Neural cell (in vitro differentiated cells): ENCODE measurements around the gene PXK. TPM values are rescaled to one million over a fixed set of nuclear protein-coding genes. Genes with fewer than 3 reads are reported as not detected.

Experiments
- H2AFZ ChIP-seq: fragments of 200-600, 300-800 bp; sonication (generic), shearing (Covaris generic); 2 replicates; pipeline ENCODE4 v1.6.0; 2014; ENCODE audit warnings: low read depth, mild to moderate bottlenecking, antibody characterized with exemption, low read length, moderate library complexity
- H3F3A ChIP-seq: fragments of 200-600 bp; shearing (Covaris generic); 2 replicates; pipeline ENCODE4 v1.6.1; 2016; ENCODE audit warnings: mild to moderate bottlenecking, moderate library complexity, mixed read lengths, antibody characterized with exemption, low read length; ENCODE audit not compliant: insufficient read depth, poor library complexity, severe bottlenecking
- H3K27ac ChIP-seq: fragments of 200-600, 300-800 bp; sonication (generic), shearing (Covaris generic); 2 replicates; pipeline ENCODE4 v1.5.1; 2014; ENCODE audit warnings: mild to moderate bottlenecking, low read length, moderate library complexity
- H3K27me3 ChIP-seq: fragments of 300-800, 200-600 bp; sonication (generic), shearing (Covaris generic); 2 replicates; pipeline ENCODE4 v1.6.0; 2014; ENCODE audit warnings: mild to moderate bottlenecking, low read depth, low read length, moderate library complexity; ENCODE audit not compliant: insufficient read depth
- H3K36me3 ChIP-seq: fragments of 300-800, 200-600 bp; sonication (generic), shearing (Covaris generic); 2 replicates; pipeline ENCODE4 v1.5.1; 2014; ENCODE audit warnings: mild to moderate bottlenecking, antibody characterized with exemption, low read length, moderate library complexity; ENCODE audit not compliant: insufficient read depth
- H3K4me2 ChIP-seq: fragments of 300-800, 200-600 bp; sonication (generic), shearing (Covaris generic); 2 replicates; pipeline ENCODE4 v1.6.0; 2014; ENCODE audit warnings: mild to moderate bottlenecking, low read length
- H3K4me3 ChIP-seq: fragments of 300-800, 200-600 bp; sonication (generic), shearing (Covaris generic); 2 replicates; pipeline ENCODE4 v1.5.1; 2014; ENCODE audit warnings: mild to moderate bottlenecking, low read length, moderate library complexity
- H3K79me2 ChIP-seq: fragments of 200-600 bp; shearing (Covaris generic); replicated peaks from 2 replicates; pipeline ENCODE4 v1.6.0; 2014; ENCODE audit warnings: mild to moderate bottlenecking, low read length, moderate library complexity; ENCODE audit not compliant: insufficient read depth
- H3K9ac ChIP-seq: fragments of 300-800, 200-600 bp; sonication (generic), shearing (Covaris generic); 2 replicates; pipeline ENCODE4 v1.6.1; 2016; ENCODE audit warnings: mild to moderate bottlenecking, low read length, mixed read lengths
- H3K9me2 ChIP-seq: fragments of 200-600 bp; shearing (Covaris generic); 2 replicates; pipeline ENCODE4 v1.6.1; 2016; ENCODE audit warnings: mild to moderate bottlenecking, low read length, mixed read lengths; ENCODE audit not compliant: insufficient read depth
- H3K9me3 ChIP-seq: fragments of 200-600, 300-800 bp; sonication (generic), shearing (Covaris generic); 2 replicates; pipeline ENCODE4 v1.6.1; 2016; ENCODE audit warnings: mild to moderate bottlenecking, mixed run types, low read length, moderate library complexity, mixed read lengths
- H4K20me1 ChIP-seq: fragments of 200-600 bp; shearing (Covaris generic); 2 replicates; pipeline ENCODE4 v1.6.1; 2016; ENCODE audit warnings: mild to moderate bottlenecking, mixed run types; ENCODE audit not compliant: insufficient read depth
- CTCF ChIP-seq: fragments of 450-650 bp; IDR thresholded peaks from 2 replicates; pipeline ENCODE4 v1.5.1; 2014; ENCODE audit warnings: antibody characterized with exemption, mild to moderate bottlenecking, moderate library complexity; ENCODE audit not compliant: poor library complexity, severe bottlenecking
- EP300 ChIP-seq: fragments of 450-650 bp; conservative IDR thresholded peaks from 2 replicates; pipeline ENCODE4 v1.6.1; 2014; ENCODE audit warnings: antibody characterized with exemption, mild to moderate bottlenecking, moderate library complexity; ENCODE audit not compliant: poor library complexity, severe bottlenecking
- EZH2 ChIP-seq: fragments of 200-600, 300-800 bp; shearing (Covaris generic), sonication (generic); IDR thresholded peaks from 2 replicates; pipeline ENCODE4 v1.6.1; 2014; ENCODE audit warnings: antibody characterized with exemption, low read length, borderline replicate concordance, mild to moderate bottlenecking; ENCODE audit not compliant: insufficient read depth, poor library complexity, severe bottlenecking
- MXI1 ChIP-seq: fragments of 450-650 bp; conservative IDR thresholded peaks from 2 replicates; pipeline ENCODE4 v1.6.1; 2014; ENCODE audit warnings: antibody characterized with exemption, mild to moderate bottlenecking; ENCODE audit not compliant: poor library complexity, severe bottlenecking
- POLR2AphosphoS5 ChIP-seq: IDR thresholded peaks from 2 replicates; pipeline ENCODE4 v1.6.1; 2012
- RAD21 ChIP-seq: fragments of 450-650 bp; conservative IDR thresholded peaks from 2 replicates; pipeline ENCODE4 v1.6.1; 2014; ENCODE audit warnings: antibody characterized with exemption, mild to moderate bottlenecking, moderate library complexity
- SMC3 ChIP-seq: fragments of 450-650 bp; conservative IDR thresholded peaks from 2 replicates; pipeline ENCODE4 v1.6.1; 2014; ENCODE audit warnings: antibody characterized with exemption, mild to moderate bottlenecking, moderate library complexity; ENCODE audit not compliant: poor library complexity
- TAF1 ChIP-seq: IDR thresholded peaks from 2 replicates; pipeline ENCODE4 v1.6.1; 2012; ENCODE audit warnings: low read depth
- polyA plus RNA-seq: library from polyadenylated mRNA; depleted of rRNA; stranded (reverse); fragments of >200 nt; gene quantifications from 2 replicates; pipeline ENCODE4 v1.2.3, GENCODE V29; 2014
- TF ChIP-seq, protein P1 (sequence below): IDR thresholded peaks from 2 replicates; pipeline ENCODE4 v1.6.1; 2012; ENCODE audit warnings: borderline replicate concordance

PXK gene
- polyA plus RNA-seq, 1 donor from 2014 or later, result 37.7 TPM

DNA sequence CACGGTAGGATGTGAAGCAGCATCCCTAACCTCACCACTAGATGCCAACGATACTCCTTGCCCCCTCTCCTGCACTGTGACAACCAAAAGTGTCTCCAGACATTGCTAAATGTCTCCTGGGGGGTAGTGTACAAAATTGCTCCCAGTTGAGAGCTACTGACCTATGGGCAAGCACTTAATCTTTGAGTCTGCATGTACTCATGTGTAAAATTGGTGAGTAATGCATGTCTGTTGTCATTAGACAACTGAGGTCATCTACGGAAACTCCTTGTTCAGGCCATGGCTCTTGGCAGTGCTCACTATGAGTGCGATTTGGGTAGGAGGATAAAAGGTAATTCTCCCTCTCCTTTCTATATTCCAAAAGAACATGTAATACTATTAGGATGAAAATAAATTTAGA lies 71.7 kb downstream of the PXK start:
- H3K9me2 ChIP-seq, result no peaks in the 10 kb centered on the region
- no peak overlapping the region for H3K4me3 ChIP-seq
- no peak overlapping the region for H3K4me2 ChIP-seq
- no peak overlapping the region for H3K9ac ChIP-seq
- H3F3A ChIP-seq, result no peaks in the 10 kb centered on the region
- TF ChIP-seq RAD21 (no peak), EP300 (no peak), MXI1 (no peak), EZH2 (no peak), POLR2AphosphoS5 (no peak), SMC3 (no peak)
- TF ChIP-seq, protein P1, sequence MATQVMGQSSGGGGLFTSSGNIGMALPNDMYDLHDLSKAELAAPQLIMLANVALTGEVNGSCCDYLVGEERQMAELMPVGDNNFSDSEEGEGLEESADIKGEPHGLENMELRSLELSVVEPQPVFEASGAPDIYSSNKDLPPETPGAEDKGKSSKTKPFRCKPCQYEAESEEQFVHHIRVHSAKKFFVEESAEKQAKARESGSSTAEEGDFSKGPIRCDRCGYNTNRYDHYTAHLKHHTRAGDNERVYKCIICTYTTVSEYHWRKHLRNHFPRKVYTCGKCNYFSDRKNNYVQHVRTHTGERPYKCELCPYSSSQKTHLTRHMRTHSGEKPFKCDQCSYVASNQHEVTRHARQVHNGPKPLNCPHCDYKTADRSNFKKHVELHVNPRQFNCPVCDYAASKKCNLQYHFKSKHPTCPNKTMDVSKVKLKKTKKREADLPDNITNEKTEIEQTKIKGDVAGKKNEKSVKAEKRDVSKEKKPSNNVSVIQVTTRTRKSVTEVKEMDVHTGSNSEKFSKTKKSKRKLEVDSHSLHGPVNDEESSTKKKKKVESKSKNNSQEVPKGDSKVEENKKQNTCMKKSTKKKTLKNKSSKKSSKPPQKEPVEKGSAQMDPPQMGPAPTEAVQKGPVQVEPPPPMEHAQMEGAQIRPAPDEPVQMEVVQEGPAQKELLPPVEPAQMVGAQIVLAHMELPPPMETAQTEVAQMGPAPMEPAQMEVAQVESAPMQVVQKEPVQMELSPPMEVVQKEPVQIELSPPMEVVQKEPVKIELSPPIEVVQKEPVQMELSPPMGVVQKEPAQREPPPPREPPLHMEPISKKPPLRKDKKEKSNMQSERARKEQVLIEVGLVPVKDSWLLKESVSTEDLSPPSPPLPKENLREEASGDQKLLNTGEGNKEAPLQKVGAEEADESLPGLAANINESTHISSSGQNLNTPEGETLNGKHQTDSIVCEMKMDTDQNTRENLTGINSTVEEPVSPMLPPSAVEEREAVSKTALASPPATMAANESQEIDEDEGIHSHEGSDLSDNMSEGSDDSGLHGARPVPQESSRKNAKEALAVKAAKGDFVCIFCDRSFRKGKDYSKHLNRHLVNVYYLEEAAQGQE, result no peak
- no peak overlapping the region for H2AFZ ChIP-seq
- H3K27me3 ChIP-seq, result no peaks in the 10 kb centered on the region
- peaks cover 6% of the 10 kb centered on the region for H3K36me3 ChIP-seq
- no peak overlapping the region for H3K27ac ChIP-seq
- peaks cover 4% of the 10 kb centered on the region for H3K9me3 ChIP-seq
- H4K20me1 ChIP-seq, result no peaks in the 10 kb centered on the region
- H3K79me2 ChIP-seq, result no peaks in the 10 kb centered on the region

- H3K9me2 ChIP-seq, result no peaks in the 10 kb centered on the region
- no peaks in the 10 kb centered on the region for H3K27me3 ChIP-seq
- H3K36me3 ChIP-seq, result peaks cover 7% of the 10 kb centered on the region
- no peaks in the 10 kb centered on the region for H3F3A ChIP-seq
- TF ChIP-seq MXI1 (no peak), TAF1 (no peak), POLR2AphosphoS5 (no peak), EP300 (no peak), SMC3 (no peak), CTCF (no peak), EZH2 (no peak), RAD21 (no peak)
- TF ChIP-seq, protein P1, result no peak
- no peaks in the 10 kb centered on the region for H3K79me2 ChIP-seq
- no peak overlapping the region for H3K27ac ChIP-seq
- H4K20me1 ChIP-seq, result no peaks in the 10 kb centered on the region
- peaks cover 4% of the 10 kb centered on the region for H3K9me3 ChIP-seq
- H3K4me2 ChIP-seq, result no peak overlapping the region
- no peak overlapping the region for H3K4me3 ChIP-seq
- H3K9ac ChIP-seq, result no peak overlapping the region
- no peak overlapping the region for H2AFZ ChIP-seq
Measured at GRCh38 chr3:58408906-58409305, 76.2 kb downstream of the PXK start.
